BLaER1 treated with 17β-estradiol and CSF1 and Interleukin-3, amounts not matched to agents 10 nM and 100 nM (cell line): ENCODE measurements around the gene HOXB6.

Experiments
- H3K27ac ChIP-seq, 11 experiments: shearing (Covaris generic); formaldehyde crosslinking; 2 replicates each; pipeline ENCODE4 v1.8.1; 2022
- H3K27me3 ChIP-seq, 11 experiments: shearing (Covaris generic); formaldehyde crosslinking; 2 replicates each; pipeline ENCODE4 v1.8.1; 2022
- H3K36me3 ChIP-seq, 11 experiments: shearing (Covaris generic); formaldehyde crosslinking; 2 replicates each; pipeline ENCODE4 v1.8.1; 2022
- H3K4me1 ChIP-seq, 10 experiments: shearing (Covaris generic); formaldehyde crosslinking; 2 replicates each; pipeline ENCODE4 v1.8.1; 2022
- H3K4me2 ChIP-seq, 11 experiments: shearing (Covaris generic); formaldehyde crosslinking; 2 replicates each; pipeline ENCODE4 v1.8.1; 2022
- H3K4me3 ChIP-seq, 10 experiments: shearing (Covaris generic); formaldehyde crosslinking; 2 replicates each; pipeline ENCODE4 v1.8.1; 2022
- H3K9ac ChIP-seq, 11 experiments: shearing (Covaris generic); formaldehyde crosslinking; 2 replicates each; pipeline ENCODE4 v1.8.1; 2022
- H3K9me3 ChIP-seq, 11 experiments: shearing (Covaris generic); formaldehyde crosslinking; replicated peaks in 1 of 11; 2 replicates each; pipeline ENCODE4 v1.8.1; 2022
- H4K20me1 ChIP-seq, 11 experiments: shearing (Covaris generic); formaldehyde crosslinking; 2 replicates each; pipeline ENCODE4 v1.8.1; 2022
- Cebpa-rat ChIP-seq, 11 experiments: shearing (Covaris generic); IDR thresholded peaks; 2 replicates each; pipeline ENCODE4 v1.8.1; 2022

Gene HOXB6

GRCh38 chr17:48584223-48584741, 20.5 kb downstream of the HOXB6 start:
- Histone ChIP-seq H3K9ac (no peak overlapping the region), H3K27me3 (peaks cover 99 to 100% (median 100%) of the 10 kb centered on the region in 11 experiments), H3K4me3 (no peak overlapping the region), H4K20me1 (peaks cover 0 to 96% (median 85%) of the 10 kb centered on the region in 11 experiments; a peak in 18 of 22 replicates), H3K27ac (no peak overlapping the region), H3K4me2 (no peak overlapping the region), H3K4me1 (peaks cover 11 to 41% (median 22%) of the 10 kb centered on the region in 10 experiments; a peak in 18 of 20 replicates), H3K36me3 (no peaks in the 10 kb centered on the region), H3K9me3 (0 out of 22 replicates have a peak, but pooled peaks cover 0 to under 1% (median 0%) of the 10 kb centered on the region in 11 experiments)
- no peak for TF ChIP-seq Cebpa-rat (IDR thresholded peaks at IDR 0.05)

- peaks cover 99 to 100% (median 100%) of the 10 kb centered on the region in 11 experiments for H3K27me3 ChIP-seq
- H3K9me3 ChIP-seq: peaks cover 0 to 5% (median 0%) of the 10 kb centered on the region in 11 experiments; a peak in 2 of 22 replicates
- H3K36me3 ChIP-seq: no peaks in the 10 kb centered on the region
- no peak overlapping the region for H3K9ac ChIP-seq
- H3K27ac ChIP-seq: no peak overlapping the region
- no peak overlapping the region for H3K4me3 ChIP-seq
- H4K20me1 ChIP-seq: peaks cover 0 to 96% (median 86%) of the 10 kb centered on the region in 11 experiments; a peak in 18 of 22 replicates
- H3K4me1 ChIP-seq: peaks cover 11 to 41% (median 22%) of the 10 kb centered on the region in 10 experiments; a peak in 18 of 20 replicates
- no peak overlapping the region for H3K4me2 ChIP-seq
- no peak for TF ChIP-seq Cebpa-rat (IDR thresholded peaks at IDR 0.05)
These were observed 21.0 kb downstream of the HOXB6 start for GRCh38 chr17:48583708-48584222.

- no peak overlapping the region for H3K27ac ChIP-seq
- H3K4me1 ChIP-seq: peaks cover 10 to 33% (median 19%) of the 10 kb centered on the region in 10 experiments; a peak in 18 of 20 replicates
- no peak overlapping the region for H3K9ac ChIP-seq
- TF ChIP-seq Cebpa-rat (IDR thresholded peaks at IDR 0.05): no peak
- H4K20me1 ChIP-seq: peaks cover 0 to 89% (median 78%) of the 10 kb centered on the region in 11 experiments; a peak in 18 of 22 replicates
- peaks cover 0 to 9% (median 0%) of the 10 kb centered on the region in 11 experiments; a peak in 2 of 22 replicates for H3K9me3 ChIP-seq
- H3K4me2 ChIP-seq: no peak overlapping the region
- H3K27me3 ChIP-seq: peaks cover 99 to 100% (median 100%) of the 10 kb centered on the region in 11 experiments
- H3K36me3 ChIP-seq: no peaks in the 10 kb centered on the region
- no peak overlapping the region for H3K4me3 ChIP-seq
These were observed 22.1 kb downstream of the HOXB6 start for GRCh38 chr17:48582750-48583069.

- Histone ChIP-seq H3K27me3 (peaks cover 99 to 100% (median 100%) of the 10 kb centered on the region in 11 experiments), H4K20me1 (peaks cover 0 to 87% (median 69%) of the 10 kb centered on the region in 11 experiments; a peak in 17 of 22 replicates), H3K4me2 (no peak overlapping the region), H3K27ac (no peak overlapping the region), H3K9me3 (peaks cover 0 to 9% (median 0%) of the 10 kb centered on the region in 11 experiments; a peak in 2 of 22 replicates), H3K4me3 (no peak overlapping the region), H3K9ac (no peak overlapping the region), H3K36me3 (no peaks in the 10 kb centered on the region), H3K4me1 (peaks cover 0 to 9% (median 2%) of the 10 kb centered on the region in 10 experiments; a peak in 5 of 20 replicates)
- no peak for TF ChIP-seq Cebpa-rat (IDR thresholded peaks at IDR 0.05)
These were observed 24.8 kb downstream of the HOXB6 start for GRCh38 chr17:48579760-48580554.

- Histone ChIP-seq H3K27ac (no peak overlapping the region), H3K36me3 (no peaks in the 10 kb centered on the region), H3K4me1 (peaks cover 0 to 9% (median 2%) of the 10 kb centered on the region in 10 experiments; a peak in 5 of 20 replicates), H4K20me1 (peaks cover 0 to 90% (median 67%) of the 10 kb centered on the region in 11 experiments; a peak in 17 of 22 replicates), H3K9ac (no peak overlapping the region), H3K9me3 (peaks cover 0 to 9% (median 0%) of the 10 kb centered on the region in 11 experiments; a peak in 2 of 22 replicates), H3K4me2 (no peak overlapping the region), H3K4me3 (no peak overlapping the region), H3K27me3 (peaks cover 100% of the 10 kb centered on the region in 11 experiments)
- no peak for TF ChIP-seq Cebpa-rat (IDR thresholded peaks at IDR 0.05)
These were observed 25.4 kb downstream of the HOXB6 start for GRCh38 chr17:48579471-48579759.

GRCh38 chr17:48578616-48579470, 25.9 kb downstream of the HOXB6 start:
- Histone ChIP-seq H3K27ac (no peak overlapping the region), H3K36me3 (no peaks in the 10 kb centered on the region), H3K9me3 (peaks cover 0 to 9% (median 0%) of the 10 kb centered on the region in 11 experiments; a peak in 2 of 22 replicates), H3K4me1 (peaks cover 0 to 9% (median 2%) of the 10 kb centered on the region in 10 experiments; a peak in 5 of 20 replicates), H4K20me1 (peaks cover 0 to 90% (median 70%) of the 10 kb centered on the region in 11 experiments; a peak in 17 of 22 replicates), H3K27me3 (peaks cover 100% of the 10 kb centered on the region in 11 experiments), H3K4me2 (no peak overlapping the region), H3K4me3 (no peak overlapping the region), H3K9ac (no peak overlapping the region)
- no peak for TF ChIP-seq Cebpa-rat (IDR thresholded peaks at IDR 0.05)

GRCh38 chr17:48577946-48578615, 26.7 kb downstream of the HOXB6 start, which contains the start of gene HOXB4:
TSS of gene HOXB4 (minus strand) at chr17:48578350. CDS start at chr17:48578319, 31 bp downstream.
- no peaks in the 10 kb centered on the region for H3K36me3 ChIP-seq
- no peak within 1 kb of the TSS for H3K27ac ChIP-seq
- H3K4me2 ChIP-seq: no peak within 1 kb of the TSS
- H3K27me3 ChIP-seq: peaks cover 100% of the 10 kb centered on the region in 11 experiments
- H3K9ac ChIP-seq: no peak within 1 kb of the TSS
- no peak within 1 kb of the TSS for H3K4me3 ChIP-seq
- H3K9me3 ChIP-seq: peaks cover 0 to 9% (median 0%) of the 10 kb centered on the region in 11 experiments; a peak in 2 of 22 replicates
- H3K4me1 ChIP-seq: peaks cover 0 to 9% (median 2%) of the 10 kb centered on the region in 10 experiments; a peak in 5 of 20 replicates
- no peak for TF ChIP-seq Cebpa-rat (IDR thresholded peaks at IDR 0.05)
- peaks cover 0 to 90% (median 72%) of the 10 kb centered on the region in 11 experiments; a peak in 17 of 22 replicates for H4K20me1 ChIP-seq
